OCI-LY1 (cell line): Measurements from ENCODE around the gene ZER1.

Source experiments
- H2AFZ ChIP-seq: fragments of 200-600 bp; sonication (generic), shearing (Covaris generic); 2 replicates; pipeline ENCODE4 v1.6.0; 2014; ENCODE audit warnings: antibody characterized with exemption, mild to moderate bottlenecking, low read length
- H3F3A ChIP-seq: fragments of 200-600 bp; sonication (generic), shearing (Covaris generic); 2 replicates; pipeline ENCODE4 v1.6.0; 2014; ENCODE audit warnings: mild to moderate bottlenecking, antibody characterized with exemption, low read length, moderate library complexity; ENCODE audit not compliant: insufficient read depth
- H3K27ac ChIP-seq: fragments of 200-600 bp; sonication (generic); 2 replicates; pipeline ENCODE4 v1.5.1; 2014; ENCODE audit warnings: low read length, mixed run types, mild to moderate bottlenecking, low read depth; ENCODE audit not compliant: poor library complexity, severe bottlenecking
- H3K27me3 ChIP-seq: fragments of 200-600 bp; sonication (generic); 2 replicates; pipeline ENCODE4 v1.6.0; 2014; ENCODE audit warnings: antibody characterized with exemption, mild to moderate bottlenecking, low read length, moderate library complexity; ENCODE audit not compliant: insufficient read depth
- H3K36me3 ChIP-seq: fragments of 200-600 bp; sonication (generic); 2 replicates; pipeline ENCODE4 v1.6.1; 2014; ENCODE audit warnings: mild to moderate bottlenecking, antibody characterized with exemption, low read length, moderate library complexity, mixed read lengths; ENCODE audit not compliant: insufficient read depth
- H3K4me1 ChIP-seq: fragments of 200-600 bp; sonication (generic); 2 replicates; pipeline ENCODE4 v1.5.1; 2014; ENCODE audit warnings: mild to moderate bottlenecking, low read length, moderate library complexity; ENCODE audit not compliant: insufficient read depth, severe bottlenecking
- H3K4me2 ChIP-seq: fragments of 200-600 bp; sonication (generic), shearing (Covaris generic); 2 replicates; pipeline ENCODE4 v1.6.1; 2014; ENCODE audit warnings: low read length
- H3K4me3 ChIP-seq: fragments of 200-600 bp; sonication (generic); 2 replicates; pipeline ENCODE4 v1.5.1; 2014; ENCODE audit warnings: low read length, low read depth, mild to moderate bottlenecking, mixed read lengths; ENCODE audit not compliant: poor library complexity, severe bottlenecking
- H3K79me2 ChIP-seq: fragments of 200-600 bp; shearing (Covaris generic); 2 replicates; pipeline ENCODE4 v1.6.1; 2016; ENCODE audit warnings: mixed run types, low read length, mixed read lengths; ENCODE audit not compliant: insufficient read depth
- H3K9ac ChIP-seq: fragments of 200-600 bp; sonication (generic), shearing (Covaris generic); 2 replicates; pipeline ENCODE4 v1.6.1; 2014; ENCODE audit warnings: mild to moderate bottlenecking, low read length, mixed read lengths
- H3K9me2 ChIP-seq: fragments of 200-600 bp; sonication (generic), shearing (Covaris generic); 2 replicates; pipeline ENCODE4 v1.6.1; 2014; ENCODE audit warnings: low read depth, mild to moderate bottlenecking, low read length, mixed read lengths
- H3K9me3 ChIP-seq: fragments of 200-600 bp; shearing (Covaris generic); 2 replicates; pipeline ENCODE4 v1.6.1; 2014; ENCODE audit warnings: low read length, mixed read lengths
- H4K20me1 ChIP-seq: fragments of 200-600 bp; sonication (generic), shearing (Covaris generic); 2 replicates; pipeline ENCODE4 v1.6.0; 2016; ENCODE audit warnings: mild to moderate bottlenecking, low read length; ENCODE audit not compliant: insufficient read depth
- CTCF ChIP-seq: fragments of 200-600 bp; sonication (generic), shearing (Covaris generic); IDR thresholded peaks from 2 replicates; pipeline ENCODE4 v1.5.1; 2017; ENCODE audit warnings: mild to moderate bottlenecking, antibody characterized with exemption, low read length, moderate library complexity, mixed read lengths
- EZH2 ChIP-seq: fragments of 200-600 bp; sonication (generic), shearing (Covaris generic); IDR thresholded peaks from 2 replicates; pipeline ENCODE4 v1.8.0; 2017; ENCODE audit warnings: borderline replicate concordance, mixed run types, mild to moderate bottlenecking, antibody characterized with exemption, low read length, moderate library complexity, mixed read lengths

The ZER1 gene

GRCh38 chr9:128768606-128769005, 3.1 kb downstream of the ZER1 start:
- Histone ChIP-seq H3K9me2 (no peaks in the 10 kb centered on the region), H3K9ac (no peak overlapping the region), H3K36me3 (no peaks in the 10 kb centered on the region), H3K27ac (no peak overlapping the region), H4K20me1 (no peaks in the 10 kb centered on the region), H3K79me2 (no peaks in the 10 kb centered on the region), H3K4me3 (no peak overlapping the region), H3K27me3 (no peaks in the 10 kb centered on the region), H2AFZ (no peak overlapping the region), H3F3A (no peaks in the 10 kb centered on the region), H3K4me2 (no peak overlapping the region), H3K4me1 (peaks cover 21% of the 10 kb centered on the region), H3K9me3 (no peaks in the 10 kb centered on the region)
- no peak for TF ChIP-seq CTCF
- TF ChIP-seq EZH2: no peak

GRCh38 chr9:128765499-128765898, 6.2 kb downstream of the ZER1 start:
- Histone ChIP-seq H3K9ac (no peak overlapping the region), H3K9me3 (no peaks in the 10 kb centered on the region)

GRCh38 chr9:128764361-128764760, 7.4 kb downstream of the ZER1 start:
- no peak overlapping the region for H3K4me2 ChIP-seq
- H3K79me2 ChIP-seq: no peaks in the 10 kb centered on the region
- H3K27me3 ChIP-seq: no peaks in the 10 kb centered on the region
- H3K4me1 ChIP-seq: no peaks in the 10 kb centered on the region
- no peaks in the 10 kb centered on the region for H3K9me2 ChIP-seq
- H3K27ac ChIP-seq: no peak overlapping the region
- no peaks in the 10 kb centered on the region for H4K20me1 ChIP-seq
- no peak overlapping the region for H3K9ac ChIP-seq
- no peaks in the 10 kb centered on the region for H3F3A ChIP-seq
- H3K9me3 ChIP-seq: no peaks in the 10 kb centered on the region
- no peak for TF ChIP-seq EZH2
- TF ChIP-seq CTCF: no peak
- H2AFZ ChIP-seq: no peak overlapping the region
- H3K4me3 ChIP-seq: no peak overlapping the region
- no peaks in the 10 kb centered on the region for H3K36me3 ChIP-seq

More at GRCh38 chr9:128765499-128765898, 6.2 kb downstream of the ZER1 start:
- no peaks in the 10 kb centered on the region for H3F3A ChIP-seq
- H3K4me2 ChIP-seq: no peak overlapping the region
- no peak for TF ChIP-seq CTCF
- TF ChIP-seq EZH2: no peak
- no peak overlapping the region for H3K4me3 ChIP-seq
- H2AFZ ChIP-seq: no peak overlapping the region
- peaks cover 4% of the 10 kb centered on the region for H3K4me1 ChIP-seq
- H3K36me3 ChIP-seq: no peaks in the 10 kb centered on the region
- no peaks in the 10 kb centered on the region for H3K27me3 ChIP-seq
- no peaks in the 10 kb centered on the region for H3K79me2 ChIP-seq
- H3K27ac ChIP-seq: no peak overlapping the region
- H4K20me1 ChIP-seq: no peaks in the 10 kb centered on the region
- no peaks in the 10 kb centered on the region for H3K9me2 ChIP-seq
